HG02840 (cell line): ENCODE results near the gene CMTM3.
"Not testable (repeated sequence)": the region's sequence is repeated elsewhere in the genome, so short reads cannot be mapped to it uniquely, and the experiment has no call there.

Experiments used
- ATAC-seq: cut with Tn5 transposase; IDR thresholded peaks from one replicate; pipeline ENCODE4 v1.9.1; 2021; ENCODE audit warnings: mild to moderate bottlenecking, moderate library complexity, moderate number of reproducible peaks; ENCODE audit not compliant: unreplicated experiment, low FRiP score

CMTM3 gene

DNA sequence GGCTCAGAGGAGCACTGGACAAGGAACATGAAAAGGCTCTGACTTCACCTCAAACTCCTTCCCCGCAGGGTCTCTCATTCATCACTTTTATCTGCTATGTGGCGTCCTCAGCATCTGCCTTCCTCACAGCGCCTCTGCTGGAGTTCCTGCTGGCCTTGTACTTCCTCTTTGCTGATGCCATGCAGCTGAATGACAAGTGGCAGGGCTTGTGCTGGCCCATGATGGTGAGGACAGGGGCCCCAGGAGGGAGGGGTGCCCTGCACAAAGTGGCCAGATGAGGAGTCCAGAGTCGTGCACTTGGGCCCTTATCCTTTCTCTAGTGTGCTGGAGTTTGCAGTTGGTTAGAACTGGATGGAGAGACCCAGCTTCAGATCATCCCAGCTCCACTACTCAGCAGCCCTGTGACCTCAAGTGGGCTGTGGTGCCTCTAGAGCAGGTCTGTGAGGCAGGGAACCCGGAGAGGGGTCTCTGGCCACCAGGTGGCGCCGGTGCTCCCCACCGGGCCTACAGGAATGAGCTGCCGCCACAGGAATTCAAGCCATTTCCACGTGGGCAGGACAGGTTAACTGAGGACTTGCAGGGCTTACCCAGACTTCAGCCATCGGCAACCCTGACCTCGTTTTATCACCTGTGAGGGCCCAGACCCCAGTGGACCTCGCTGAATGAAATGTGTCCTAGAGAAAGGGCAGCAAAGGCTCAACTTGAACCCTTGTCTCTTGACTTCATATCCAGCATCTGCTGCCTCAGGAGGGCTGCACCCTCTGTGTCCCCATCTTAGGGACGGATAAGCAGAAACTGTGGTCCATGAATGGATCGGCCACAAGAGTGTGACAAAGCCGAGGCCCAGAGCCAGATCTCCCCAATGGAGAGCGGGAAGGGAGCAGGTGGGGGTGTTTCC is 4.0 kb downstream of the CMTM3 start:
- ATAC-seq: no peak

DNA sequence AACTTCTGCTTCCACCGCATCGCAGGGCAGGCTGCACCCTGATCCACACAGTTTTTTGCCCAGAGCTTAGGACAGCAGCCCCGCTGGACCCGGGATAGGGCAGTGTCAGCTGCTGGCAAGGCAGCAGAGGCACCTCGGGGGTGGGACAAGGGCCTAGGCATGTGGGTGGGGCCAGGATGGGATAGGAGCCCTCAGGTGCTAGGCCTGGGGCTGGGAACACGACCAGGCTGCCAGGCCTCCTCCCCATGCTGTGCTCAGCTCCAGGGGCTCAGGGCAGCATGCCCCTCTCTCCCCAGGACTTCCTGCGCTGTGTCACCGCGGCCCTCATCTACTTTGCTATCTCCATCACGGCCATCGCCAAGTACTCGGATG is 4.6 kb downstream of the CMTM3 start:
- no peak for ATAC-seq

DNA sequence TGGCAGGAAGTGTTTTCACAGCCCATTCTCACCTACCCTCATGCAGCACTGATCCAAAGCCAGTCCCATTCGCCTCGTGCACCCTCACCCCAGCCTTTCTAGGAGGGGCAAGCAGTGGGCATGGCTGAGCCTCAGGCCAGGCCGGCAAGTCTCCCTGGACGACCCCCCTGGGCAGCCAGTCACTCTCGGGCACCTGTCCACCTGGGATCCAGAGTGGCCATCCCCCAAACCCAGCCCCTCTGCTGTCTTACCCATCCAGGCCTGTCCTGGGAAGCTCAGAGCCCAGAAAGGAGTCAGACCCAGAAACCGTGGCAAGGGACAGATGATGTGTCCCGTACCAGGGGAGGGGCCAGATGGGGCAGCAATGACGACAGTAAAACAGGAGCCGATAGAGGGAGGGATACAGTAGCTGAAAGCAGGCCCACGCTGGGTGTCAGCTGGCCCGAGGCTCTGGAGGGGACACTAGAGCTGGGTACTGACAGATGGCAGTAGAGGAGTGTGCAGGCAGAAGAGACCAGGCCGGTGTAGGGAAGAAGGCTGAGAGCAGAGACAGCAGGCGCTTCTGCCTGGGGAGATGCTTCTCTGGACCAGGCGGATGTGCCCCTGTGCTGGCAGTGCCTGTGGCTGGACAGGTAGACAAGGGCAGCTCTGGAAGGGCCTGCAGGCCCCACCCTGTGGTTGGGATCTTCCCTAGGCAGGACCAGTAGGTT is 5.8 kb downstream of the CMTM3 start:
- ATAC-seq: no peak

DNA sequence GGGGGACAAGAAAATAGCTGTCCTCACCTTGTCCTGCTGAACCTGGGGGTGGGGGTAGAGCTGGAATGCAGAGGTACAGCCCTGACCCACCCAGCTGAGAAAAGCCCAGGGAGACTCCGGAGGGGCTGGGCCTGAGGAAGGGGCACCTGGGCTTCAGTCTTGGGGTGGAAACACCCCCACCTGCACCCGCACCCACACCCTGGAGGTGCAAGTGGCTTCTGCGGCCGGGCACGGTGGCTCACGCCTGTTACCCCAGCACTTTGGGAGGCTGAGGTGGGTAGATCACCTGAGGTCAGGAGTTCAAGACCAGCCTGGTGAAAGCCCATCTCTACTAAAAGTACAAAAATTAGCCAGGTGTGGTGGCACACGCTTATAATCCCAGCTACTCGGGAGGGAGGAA is 7.4 kb downstream of the CMTM3 start:
- not testable (repeated sequence) for ATAC-seq

DNA sequence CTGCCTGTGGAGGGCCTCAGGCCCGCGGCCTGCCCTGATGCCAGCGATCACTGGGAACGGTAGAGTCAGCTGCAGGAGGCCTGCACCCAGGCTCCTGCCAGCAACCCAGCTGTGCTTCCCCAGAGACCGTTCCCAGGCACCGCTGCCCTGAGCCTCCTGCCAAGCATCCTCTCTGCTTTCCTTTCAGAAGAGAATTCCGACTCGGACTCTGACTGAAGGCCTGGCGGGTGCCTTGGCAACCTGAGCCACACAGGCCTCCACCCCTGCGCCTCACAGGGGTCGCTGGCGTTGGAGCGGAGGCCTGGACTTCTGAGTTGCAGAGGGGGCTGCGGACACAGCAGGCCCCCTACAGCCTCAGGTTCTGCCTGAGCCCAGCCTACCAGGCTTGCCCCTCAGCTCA is 7.9 kb downstream of the CMTM3 start:
- ATAC-seq: no peak

DNA sequence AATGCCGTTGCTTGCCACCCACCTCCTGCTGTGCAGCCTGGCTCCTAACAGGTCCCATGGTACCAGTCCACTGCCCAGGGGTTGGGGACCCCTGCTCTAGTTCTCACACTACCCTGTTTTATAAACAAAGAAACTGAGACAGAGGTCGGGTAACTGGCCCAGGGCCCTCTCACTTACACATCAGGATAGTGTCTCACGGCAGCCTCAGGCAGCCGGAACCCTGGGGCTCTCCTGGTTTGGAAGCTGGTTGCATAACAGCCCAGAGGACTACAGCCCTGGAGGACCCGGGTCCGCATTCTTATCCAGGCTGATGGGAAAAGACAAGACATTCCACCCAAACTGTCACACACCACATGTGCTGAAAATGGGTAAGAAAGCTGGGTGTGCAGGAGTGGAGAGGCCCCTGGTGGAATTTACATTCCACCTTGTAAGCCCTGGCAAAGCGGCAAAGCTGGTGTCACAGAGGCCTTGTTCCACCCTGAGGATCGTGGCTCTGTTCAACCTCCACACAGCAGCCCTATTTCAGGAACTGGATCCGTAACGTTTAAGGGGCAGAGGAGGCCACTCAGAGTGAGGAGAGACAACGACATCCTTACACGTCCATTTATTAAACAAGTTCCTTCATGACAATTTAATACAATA is 9.8 kb downstream of the CMTM3 start:
- no peak for ATAC-seq

DNA sequence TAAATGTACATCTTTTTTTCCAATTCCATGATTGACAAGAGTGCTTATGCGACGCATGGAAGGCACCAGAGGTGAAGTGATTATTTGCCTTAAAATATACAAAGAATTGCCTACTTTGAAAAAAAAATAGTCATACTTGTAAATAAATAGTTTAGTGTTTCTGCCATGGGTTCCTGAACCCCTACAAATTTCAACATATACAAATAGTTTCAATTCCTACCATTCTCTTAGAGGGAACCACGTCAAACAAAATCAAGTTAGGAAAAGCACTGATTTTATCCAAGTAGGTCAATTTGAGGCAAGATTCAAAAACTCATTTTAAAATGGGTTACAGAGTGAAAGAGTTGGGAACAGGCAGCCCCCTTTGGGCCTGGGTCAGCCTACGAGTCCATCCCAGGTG is 11.7 kb downstream of the CMTM3 start:
- no peak for ATAC-seq

DNA sequence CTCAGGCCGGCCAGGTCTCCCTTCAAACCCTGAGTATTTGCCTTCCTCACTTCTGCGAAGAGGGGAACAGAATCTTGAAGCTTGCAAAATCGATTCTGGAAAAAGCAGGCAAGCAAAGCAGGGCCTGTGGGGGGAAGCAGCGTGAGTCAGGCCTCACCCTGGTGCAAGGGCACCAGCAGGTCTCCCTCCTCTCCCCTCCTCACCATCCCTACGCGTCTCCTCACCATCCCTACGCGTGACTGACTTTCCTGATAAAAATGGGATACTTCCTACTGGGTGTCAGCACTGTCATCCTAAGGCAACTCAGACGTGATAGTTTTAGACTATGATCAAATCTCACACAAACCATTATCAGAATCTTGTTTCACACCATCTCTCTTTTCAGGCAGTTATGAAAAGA is 12.1 kb downstream of the CMTM3 start:
- no peak for ATAC-seq

DNA sequence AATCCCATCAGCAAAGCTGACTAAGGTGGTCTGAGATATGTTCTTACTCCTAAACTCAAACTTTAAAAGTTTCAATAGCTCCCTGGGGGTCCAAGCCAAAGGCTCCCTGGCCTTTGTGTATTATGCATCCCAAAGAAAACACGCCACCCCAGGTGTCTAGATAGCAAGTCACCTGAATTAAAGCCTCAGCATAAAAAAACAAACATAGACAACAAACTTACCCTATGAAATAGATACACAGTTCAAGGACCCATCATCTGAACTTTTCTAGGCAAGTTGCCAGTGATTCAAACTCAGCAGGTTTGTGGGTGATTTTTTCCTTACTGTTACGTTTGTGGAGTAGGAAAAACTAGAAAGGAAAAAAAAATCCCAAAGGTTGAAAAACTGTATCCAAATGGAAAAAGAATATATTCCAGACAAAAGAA is 12.5 kb downstream of the CMTM3 start:
- no peak for ATAC-seq

DNA sequence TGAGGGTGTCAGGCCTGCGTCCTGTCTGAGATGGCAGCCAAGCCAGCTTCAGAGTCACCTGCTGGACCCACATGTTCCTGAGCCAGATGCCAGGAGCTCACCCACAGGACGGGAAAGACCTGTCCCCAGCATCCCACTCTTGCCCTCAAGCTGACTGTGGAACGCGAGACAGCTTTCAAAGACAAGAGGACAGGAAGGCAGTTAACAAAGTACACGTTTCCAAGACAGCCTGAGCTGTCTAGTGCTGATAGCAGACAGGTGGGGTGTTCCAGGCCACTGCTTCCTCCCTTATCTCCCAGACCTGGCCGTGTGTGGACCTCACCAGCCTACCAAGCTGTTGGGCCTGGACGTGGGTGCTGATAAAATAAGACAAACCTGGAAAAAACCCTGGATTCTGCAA is 13.2 kb downstream of the CMTM3 start:
- no peak for ATAC-seq

DNA sequence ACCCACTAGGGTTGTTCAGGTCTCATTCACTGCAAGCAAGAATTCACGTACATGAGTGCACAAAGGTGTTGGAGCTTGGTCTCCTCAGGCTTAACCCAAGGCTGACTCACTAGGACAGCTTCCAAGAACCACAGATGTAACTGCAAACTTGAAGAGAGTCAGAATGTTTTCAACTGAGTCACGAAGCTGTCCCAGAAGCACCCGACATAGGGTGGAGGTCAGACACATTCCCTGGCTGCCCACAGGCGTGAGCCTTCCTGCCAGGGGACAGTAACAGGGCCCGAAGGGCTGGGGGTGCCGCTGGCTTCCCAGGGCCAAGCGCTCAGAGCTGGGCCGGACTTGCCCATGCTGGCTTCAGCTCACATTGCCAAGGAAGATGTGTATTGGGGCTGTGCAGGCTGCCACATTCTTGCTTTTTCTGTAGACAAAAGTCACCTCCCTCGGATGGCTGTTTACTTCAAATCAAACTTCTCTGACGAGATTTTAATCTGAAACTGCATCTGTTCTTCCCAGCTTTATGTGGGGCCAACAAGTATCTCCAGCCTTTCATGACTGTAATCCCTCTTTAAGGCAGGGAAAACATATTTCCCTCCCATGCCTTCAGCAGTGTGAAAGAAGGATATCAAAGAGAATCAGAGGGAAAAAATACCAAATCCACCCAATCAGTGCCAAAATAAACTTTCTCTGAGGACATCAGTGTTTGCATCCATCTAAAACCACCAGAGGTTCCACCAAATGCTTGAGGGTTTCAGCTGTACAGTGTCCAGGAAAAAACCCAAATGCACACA is 14.3 kb downstream of the CMTM3 start:
- ATAC-seq: no peak

DNA sequence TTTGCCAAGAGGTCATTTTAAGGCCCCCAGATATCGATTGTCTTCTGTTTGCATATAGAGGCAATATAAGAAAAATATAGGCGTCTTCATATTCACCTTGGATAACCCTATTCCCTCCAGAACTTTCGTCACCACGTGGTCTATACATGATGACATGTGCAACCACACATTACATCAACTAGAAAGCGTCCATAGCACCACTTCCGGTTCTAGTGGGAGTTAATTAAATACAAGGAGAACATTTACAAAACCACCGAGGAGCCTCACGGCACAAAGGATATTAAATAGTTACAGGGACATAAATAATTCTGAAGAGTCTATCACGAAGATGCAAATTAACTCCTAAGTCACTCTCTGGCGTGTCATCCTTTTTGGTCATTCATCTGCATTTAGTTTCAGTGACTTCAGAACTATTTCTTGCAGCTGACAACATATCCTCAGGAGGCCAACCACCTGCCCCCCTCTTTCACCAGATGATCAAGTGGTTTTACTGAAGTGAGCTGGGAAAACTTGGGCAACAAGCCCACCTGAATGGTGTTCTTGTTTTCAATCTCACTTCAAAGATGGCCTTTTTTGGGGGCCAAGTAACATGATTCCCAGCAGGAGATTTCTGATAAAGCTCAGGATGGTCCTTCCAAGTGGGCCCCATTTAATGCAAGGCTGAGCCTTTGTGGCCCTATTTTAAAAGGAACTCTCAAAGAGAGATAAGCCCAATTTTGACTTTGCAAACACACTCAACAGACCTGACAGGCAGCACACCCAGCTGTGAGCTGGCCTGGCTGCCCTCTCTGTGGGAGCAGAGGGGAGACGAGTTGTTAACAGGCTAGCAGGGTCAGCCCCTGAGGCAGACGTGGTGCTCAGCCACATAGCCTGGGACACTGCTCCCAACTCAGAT is 15.3 kb downstream of the CMTM3 start:
- ATAC-seq: no peak

DNA sequence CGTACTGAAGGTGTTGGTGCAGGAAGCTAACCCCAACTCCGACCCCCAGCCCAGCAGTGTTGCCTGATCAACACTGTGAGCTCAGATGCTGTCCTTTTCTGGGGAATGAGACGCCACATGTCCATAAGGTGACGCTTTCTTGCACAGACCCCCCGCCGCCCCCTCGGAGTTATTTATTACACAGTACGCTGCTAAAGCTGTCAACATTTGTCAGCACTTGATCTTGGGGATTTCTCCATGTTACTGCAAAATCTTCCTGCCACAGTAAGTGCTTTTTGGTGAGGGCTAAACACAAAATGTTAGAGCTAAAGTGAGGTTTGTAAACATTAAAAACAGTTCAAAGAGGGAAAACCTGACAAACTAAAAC is 15.9 kb downstream of the CMTM3 start:
- no peak for ATAC-seq

DNA sequence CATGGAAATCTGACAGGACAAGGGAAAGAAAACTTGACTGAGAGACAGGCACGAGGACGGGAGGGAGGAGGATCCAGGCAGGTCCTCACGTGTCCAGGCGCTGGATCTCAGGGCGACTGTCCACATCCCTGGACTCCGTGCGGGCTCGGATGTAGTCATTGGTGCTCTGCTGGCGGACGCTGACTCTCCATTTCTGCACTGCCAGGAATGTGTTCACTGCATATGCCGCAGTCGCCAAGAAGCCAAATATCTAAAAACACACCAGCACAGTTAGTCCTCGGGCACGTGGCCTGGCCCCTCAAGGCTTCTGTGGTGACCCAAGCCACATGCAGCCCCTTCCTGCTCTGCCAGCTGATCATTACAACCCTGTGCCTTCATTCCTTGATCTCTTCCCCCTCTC is 17.5 kb downstream of the CMTM3 start:
- no peak for ATAC-seq

DNA sequence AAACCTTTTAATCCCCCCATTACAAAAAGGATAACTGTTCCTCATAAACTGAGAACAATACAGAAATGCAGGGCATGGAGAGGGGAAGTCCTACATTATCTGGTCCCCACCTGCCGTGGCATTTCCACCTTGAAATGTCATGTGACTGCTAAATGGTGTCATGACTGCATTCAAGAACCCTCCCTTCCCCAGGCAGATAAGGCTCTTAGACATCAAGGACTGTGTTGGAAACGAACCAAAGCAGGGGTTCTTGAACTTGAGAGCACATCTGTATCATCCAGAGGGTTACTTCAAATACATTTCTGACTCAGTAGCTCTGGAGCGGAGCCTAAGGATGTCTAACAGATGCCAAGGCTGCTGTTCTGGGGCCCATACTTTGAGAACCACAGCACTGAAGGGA is 18.4 kb downstream of the CMTM3 start:
- ATAC-seq: no peak

DNA sequence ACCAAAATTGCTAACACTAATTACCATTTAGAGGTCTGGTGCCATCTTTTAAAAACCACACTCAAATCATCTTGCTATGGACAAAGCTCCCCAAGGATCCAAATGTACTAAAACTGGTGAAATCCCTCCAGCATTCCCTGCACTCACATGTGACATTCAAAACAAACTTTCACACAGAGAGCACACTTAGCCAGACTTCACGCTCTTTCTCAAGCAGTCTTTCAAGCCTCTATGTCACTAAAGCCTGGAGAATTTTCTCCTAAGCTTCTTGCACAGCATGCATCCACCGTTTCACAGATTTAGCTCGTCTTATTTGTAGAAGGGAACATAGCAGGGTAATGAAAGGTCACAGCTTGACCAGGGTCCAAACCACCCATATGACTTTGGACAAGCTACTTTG is 19.3 kb downstream of the CMTM3 start:
- ATAC-seq: no peak

DNA sequence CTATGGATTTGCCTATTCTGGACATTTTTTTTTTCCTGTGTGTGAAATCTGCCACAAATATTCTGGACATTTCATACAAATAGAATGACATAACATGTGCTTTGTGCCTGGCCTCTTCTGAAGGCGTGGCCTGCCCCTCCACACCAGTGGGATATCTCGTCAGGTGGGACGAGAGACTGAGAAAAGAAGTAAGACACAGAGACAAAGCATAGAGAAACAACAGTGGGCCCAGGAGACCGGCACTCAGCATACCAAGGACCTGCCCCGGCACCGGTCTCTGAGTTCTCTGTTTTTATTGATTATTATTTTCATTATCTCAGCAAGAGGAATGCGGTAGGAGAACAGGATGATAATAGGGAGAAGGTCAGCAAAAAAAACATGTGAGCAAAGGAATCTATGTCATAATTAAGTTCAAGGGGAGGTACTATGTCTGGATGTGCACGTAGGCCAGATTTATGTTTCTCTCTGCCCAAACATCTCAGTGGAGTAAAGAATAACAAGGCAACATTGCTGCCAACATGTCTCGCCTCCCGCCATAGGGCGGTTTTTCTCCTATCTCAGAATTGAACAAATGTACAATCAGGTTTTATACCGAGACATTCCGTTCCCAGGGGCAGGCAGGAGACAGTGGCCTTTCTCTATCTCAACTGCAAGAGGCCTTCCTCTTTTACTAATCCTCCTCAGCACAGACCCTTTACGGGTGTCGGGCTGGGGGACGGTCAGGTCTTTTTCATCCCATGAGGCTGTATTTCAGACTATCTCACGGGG is 23.3 kb downstream of the CMTM3 start:
- not testable (repeated sequence) for ATAC-seq

DNA sequence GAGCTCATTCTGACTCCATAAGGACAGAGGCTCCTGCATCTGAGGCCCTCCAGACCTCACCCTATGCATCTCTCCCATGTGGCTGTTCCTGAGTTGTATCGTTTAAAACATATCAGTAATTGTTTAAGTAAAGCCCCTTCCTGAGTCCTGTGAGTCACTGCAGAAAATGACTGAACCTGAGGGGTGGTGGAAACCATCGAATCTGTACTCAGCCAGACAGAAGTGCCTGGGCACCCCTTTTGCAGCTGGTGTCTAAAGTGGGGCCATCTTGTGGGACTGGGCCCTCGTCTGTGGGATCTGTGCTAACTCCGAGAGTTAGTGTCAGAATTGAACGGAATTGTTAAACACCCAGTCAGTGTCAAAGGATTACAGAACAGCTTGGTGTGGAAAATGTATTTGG is 25.4 kb downstream of the CMTM3 start:
- no peak for ATAC-seq
